Endothelial cell of umbilical vein (primary cell): ENCODE measurements around the gene TLR4. TPM values are rescaled to one million over a fixed set of nuclear protein-coding genes. Genes with fewer than 3 reads are reported as not detected.

Experiments
- BruUV-seq: library from RNA; stranded (reverse); fragments of 400-500 nt; replicated peaks from 2 replicates; lab custom pipeline; 2021; lab: Mats Ljungman, UMichigan
- CTCF ChIA-PET: fragments of 300-600, 350-600 bp; sonication (Branson Sonifier 250); formaldehyde crosslinking; loops from one replicate; lab custom pipeline; 2021; ENCODE audit warnings: antibody characterized with exemption, inconsistent platforms; lab: Charles Lee
- POLR2A ChIA-PET: fragments of 300-600, 350-600 bp; sonication (Branson Sonifier 250); formaldehyde crosslinking; loops from one replicate; lab custom pipeline; 2021; ENCODE audit warnings: antibody characterized with exemption, inconsistent platforms; lab: Charles Lee
- DNase-seq: peaks from one replicate; pipeline ENCODE4 v3.0.0-alpha.2; 2011; ENCODE audit warnings: low read depth, low spot score
- FAIRE-seq: peaks from 2 replicates; lab custom pipeline; 2011; peaks lifted over from hg19 to GRCh38; lab: Jason Lieb, UNC
- H2AFZ ChIP-seq: 2 replicates; pipeline ENCODE4 v1.6.0; 2012; ENCODE audit warnings: low read depth, low read length, control low read depth, inconsistent platforms
- H3K27ac ChIP-seq: 2 replicates; pipeline ENCODE4 v1.5.1; 2011; ENCODE audit warnings: low read depth, mild to moderate bottlenecking, control low read depth, low read length, moderate library complexity; ENCODE audit not compliant: insufficient read depth
- H3K27me3 ChIP-seq, 2 experiments: 2 replicates each; pipeline versions ENCODE4 v1.6.0 to v1.6.1; 2011; ENCODE audit warnings: low read length in 2 of 2, mixed read lengths in 1 of 2; ENCODE audit not compliant: control insufficient read depth in 2 of 2, insufficient read depth in 2 of 2
- H3K36me3 ChIP-seq, 2 experiments: 2 replicates in 1 of 2; 3 replicates in 1 of 2; pipeline ENCODE4 v1.5.1; 2011; ENCODE audit warnings: low read length in 2 of 2, mild to moderate bottlenecking in 1 of 2, moderate library complexity in 1 of 2; ENCODE audit not compliant: control insufficient read depth in 2 of 2, insufficient read depth in 2 of 2; ENCODE audit errors: extremely low read depth in 1 of 2
- H3K4me1 ChIP-seq: 3 replicates; pipeline ENCODE4 v1.5.1; 2011; ENCODE audit warnings: mild to moderate bottlenecking, low read length; ENCODE audit not compliant: control insufficient read depth, insufficient read depth; ENCODE audit errors: extremely low read depth
- H3K4me2 ChIP-seq: 2 replicates; pipeline ENCODE4 v1.6.1; 2011; ENCODE audit warnings: low read length, control low read depth, mixed read lengths; ENCODE audit not compliant: insufficient read depth
- H3K4me3 ChIP-seq, 3 experiments: fragments of 200-600 bp in 1 of 3; sonication (generic), shearing (Covaris generic) in 1 of 3; replicated peaks in 1 of 3; 2 replicates each; pipeline ENCODE4 v1.5.1; 2011 to 2016; ENCODE audit warnings: control low read depth in 3 of 3, low read length in 3 of 3, mild to moderate bottlenecking in 2 of 3, inconsistent platforms in 1 of 3, low read depth in 1 of 3, moderate library complexity in 1 of 3; ENCODE audit not compliant: insufficient read depth in 1 of 3
- H3K79me2 ChIP-seq: 2 replicates; pipeline ENCODE4 v1.6.0; 2012; ENCODE audit warnings: low read length, inconsistent platforms; ENCODE audit not compliant: control insufficient read depth, insufficient read depth
- H3K9ac ChIP-seq: replicated peaks from 2 replicates; pipeline ENCODE3; 2011; ENCODE audit warnings: low read length, control low read depth; ENCODE audit not compliant: insufficient read depth; ENCODE audit errors: extremely low read depth
- H3K9me1 ChIP-seq: replicated peaks from 3 replicates; pipeline ENCODE4 v1.6.0; 2011; ENCODE audit warnings: mild to moderate bottlenecking, low read length; ENCODE audit not compliant: control insufficient read depth, insufficient read depth; ENCODE audit errors: extremely low read depth
- H3K9me3 ChIP-seq: replicated peaks from 2 replicates; pipeline ENCODE4 v1.5.1; 2012; ENCODE audit warnings: low read length, inconsistent platforms; ENCODE audit not compliant: control insufficient read depth, insufficient read depth
- H4K20me1 ChIP-seq: replicated peaks from 2 replicates; pipeline ENCODE3; 2011; ENCODE audit warnings: mild to moderate bottlenecking, low read length; ENCODE audit not compliant: control insufficient read depth, insufficient read depth; ENCODE audit errors: extremely low read depth
- CTCF ChIP-seq, 2 donors: IDR thresholded peaks; 1 replicate in 1 of 2; 2 replicates in 1 of 2; pipeline ENCODE4 v1.5.1; 2011; ENCODE audit warnings: low read length in 2 of 2, mild to moderate bottlenecking in 2 of 2, moderate library complexity in 2 of 2, control low read depth in 1 of 2, inconsistent platforms in 1 of 2, low read depth in 1 of 2; ENCODE audit not compliant: insufficient read depth in 1 of 2; ENCODE audit errors: extremely low read depth in 1 of 2
- EZH2 ChIP-seq: IDR thresholded peaks from 2 replicates; pipeline ENCODE4 v1.6.1; 2012; ENCODE audit warnings: borderline replicate concordance, low read depth, mild to moderate bottlenecking, moderate library complexity, low read length, inconsistent platforms; ENCODE audit not compliant: severe bottlenecking
- FOS ChIP-seq: IDR thresholded peaks from 2 replicates; pipeline ENCODE4 v1.6.1; 2011; ENCODE audit warnings: mild to moderate bottlenecking, low read length, moderate library complexity, borderline replicate concordance; ENCODE audit not compliant: insufficient read depth
- GATA2 ChIP-seq: IDR thresholded peaks from 2 replicates; pipeline ENCODE4 v1.7.0; 2011; ENCODE audit warnings: low read depth, mild to moderate bottlenecking, moderate library complexity, mixed read lengths, low read length; ENCODE audit not compliant: insufficient read length, insufficient read depth
- JUN ChIP-seq: IDR thresholded peaks from 2 replicates; pipeline ENCODE4 v1.6.1; 2011; ENCODE audit warnings: borderline replicate concordance, low read depth; ENCODE audit not compliant: insufficient read length, insufficient read depth
- MAX ChIP-seq: IDR thresholded peaks from 2 replicates; pipeline ENCODE4 v1.6.1; 2011; ENCODE audit not compliant: insufficient read depth, insufficient read length
- MYC ChIP-seq: IDR thresholded peaks from one replicate; pipeline ENCODE4 v1.6.1; 2011; ENCODE audit warnings: mild to moderate bottlenecking, low read depth, low read length
- POLR2A ChIP-seq: IDR thresholded peaks from 2 replicates; pipeline ENCODE4 v1.6.1; 2012; ENCODE audit warnings: low read depth, mild to moderate bottlenecking, control low read depth, low read length
- POLR2AphosphoS5 ChIP-seq: IDR thresholded peaks from 2 replicates; pipeline ENCODE4 v1.6.1; 2012; ENCODE audit warnings: low read depth, mild to moderate bottlenecking, control low read depth, low read length, moderate library complexity; ENCODE audit not compliant: insufficient read depth
- dilution Hi-C: fragments of 300-500 bp; cut with MboI; formaldehyde crosslinking; loops from one replicate; pipeline ENCODE4 v1.15.0; 2019; ENCODE audit warnings: low sequenced_read_pairs; ENCODE audit not compliant: extremely low pct_ligation_motif_present
- intact Hi-C: fragments of 100-400 bp; cut with micrococcal nuclease; formaldehyde crosslinking; loops from one replicate; pipeline ENCODE4 v1.10.0; 2022
- polyA plus RNA-seq, 4 experiments: library from polyadenylated mRNA; depleted of rRNA in 3 of 4; stranded (reverse) in 3 of 4; unstranded in 1 of 4; fragments of >200 nt; gene quantifications; 2 replicates each; pipeline versions ENCODE4 v1.2.1 to v1.2.3, GENCODE V29; 2011 to 2012; ENCODE audit warnings: missing spikeins in 1 of 4
- total RNA-seq: library from RNA; stranded (reverse); gene quantifications from 2 replicates; pipeline ENCODE4 v1.2.3, GENCODE V29; 2021

Gene TLR4
- total and polyA plus RNA-seq, 2 donors (not counting 3 experiments of a cell fraction or from before 2014, with no cell fraction given) = 18.2 to 38.6 TPM

GRCh38 chr9:117747386-117747970 is 43.3 kb downstream of the TLR4 start:
- no peaks in the 10 kb centered on the region for H3K4me1 ChIP-seq
- no peaks in the 10 kb centered on the region for H3K79me2 ChIP-seq
- no peak overlapping the region for H3K4me2 ChIP-seq
- H4K20me1 ChIP-seq = no peaks in the 10 kb centered on the region
- dilution Hi-C loops (no loop called here), intact Hi-C loops (no loop called here)
- H3K27me3 ChIP-seq = peaks cover 11 to 19% of the 10 kb centered on the region in 2 experiments
- POLR2A ChIA-PET = no interaction called here
- H3K9me3 ChIP-seq = no peaks in the 10 kb centered on the region
- H3K36me3 ChIP-seq = no peaks in the 10 kb centered on the region
- CTCF ChIA-PET = no interaction called here
- DNase-seq (peak; percentile 69), FAIRE-seq (no peak)
- TF ChIP-seq MAX = no peak
- no peak overlapping the region for H3K4me3 ChIP-seq
- no peak overlapping the region for H3K9ac ChIP-seq
- no peak overlapping the region for H3K27ac ChIP-seq
- no peaks in the 10 kb centered on the region for H3K9me1 ChIP-seq
- no peak overlapping the region for H2AFZ ChIP-seq
- BruUV-seq = no TSS peak

GRCh38 chr9:117750401-117750800 is 46.2 kb downstream of the TLR4 start:
- dilution Hi-C loops = no loop called here

More at GRCh38 chr9:117750401-117750800, 46.2 kb downstream of the TLR4 start:
- H3K9me3 ChIP-seq = no peaks in the 10 kb centered on the region
- TF ChIP-seq POLR2A = no peak
- TF ChIP-seq MAX = no peak
- no peak for TF ChIP-seq EZH2
- no peak for TF ChIP-seq JUN
- TF ChIP-seq FOS = no peak
- TF ChIP-seq GATA2 = no peak
- TF ChIP-seq CTCF (IDR thresholded peaks at IDR 0.05; ENCODE audit: extremely low read depth in 1 of 2, insufficient read depth in 1 of 2, low read depth in 1 of 2, low read length in 2 of 2) = no peak
- no peak for TF ChIP-seq MYC
- no peak for TF ChIP-seq POLR2AphosphoS5
- H2AFZ ChIP-seq = no peak overlapping the region
- no TSS peak for BruUV-seq
- no peaks in the 10 kb centered on the region for H3K79me2 ChIP-seq
- H3K27me3 ChIP-seq = peaks cover 2 to 8% of the 10 kb centered on the region in 2 experiments
- FAIRE-seq = no peak
- H3K4me1 ChIP-seq = no peaks in the 10 kb centered on the region
- no peak overlapping the region for H3K9ac ChIP-seq
- no peaks in the 10 kb centered on the region for H3K36me3 ChIP-seq
- H4K20me1 ChIP-seq = no peaks in the 10 kb centered on the region
- ChIA-PET CTCF (no interaction called here), POLR2A (no interaction called here)
- no peak overlapping the region for H3K4me2 ChIP-seq
- no peak overlapping the region for H3K27ac ChIP-seq
- intact Hi-C loops = no loop called here
- H3K9me1 ChIP-seq = no peaks in the 10 kb centered on the region
- no peak for DNase-seq
- no peak overlapping the region for H3K4me3 ChIP-seq
